Naive thymus-derived CD4-positive, alpha-beta T cell (primary cell): ENCODE results near the gene TMSB4X. TPM values are rescaled to one million over a fixed set of nuclear protein-coding genes. Genes with fewer than 3 reads are reported as not detected.

Source experiments
- ATAC-seq: fragments of 150-1000 bp; cut with Tn5 transposase; 2 replicates; pipeline ENCODE4 v1.10.0; 2021; ENCODE audit warnings: mild to moderate bottlenecking, moderate library complexity
- CTCF ChIA-PET: fragments of 350-600 bp; sonication (Branson Sonifier 250); formaldehyde crosslinking; loops from one replicate; lab custom pipeline; 2021; ENCODE audit warnings: antibody characterized with exemption; lab: Charles Lee
- POLR2A ChIA-PET: fragments of 350-600 bp; sonication (Branson Sonifier 250); formaldehyde crosslinking; loops from one replicate; lab custom pipeline; 2021; ENCODE audit warnings: antibody characterized with exemption, inconsistent platforms; lab: Charles Lee
- DNase-seq, 9 donors: peaks; one replicate each; pipeline versions ENCODE4 v3.0.0 to v3.0.0-alpha.2; 2020 to 2022; ENCODE audit warnings: mixed read lengths in 1 of 9
- H3K27ac ChIP-seq: one replicate; pipeline ENCODE4 v1.7.0; 2013; ENCODE audit warnings: mild to moderate bottlenecking, low read depth, low read length, moderate library complexity
- H3K27me3 ChIP-seq, 2 donors: one replicate each; pipeline ENCODE4 v1.7.0; 2013; ENCODE audit warnings: low read length in 2 of 2, mild to moderate bottlenecking in 2 of 2, moderate library complexity in 2 of 2; ENCODE audit not compliant: control insufficient read depth in 2 of 2, insufficient read depth in 2 of 2
- H3K36me3 ChIP-seq, 3 experiments: 1 replicate in 2 of 3; 2 replicates in 1 of 3; pipeline ENCODE4 v1.7.0; 2013; ENCODE audit warnings: low read length in 3 of 3, mild to moderate bottlenecking in 3 of 3, moderate library complexity in 1 of 3; ENCODE audit not compliant: insufficient read depth in 3 of 3, control insufficient read depth in 2 of 3
- H3K4me1 ChIP-seq, 2 donors: one replicate each; pipeline ENCODE4 v1.7.0; 2013; ENCODE audit warnings: low read length in 2 of 2, mild to moderate bottlenecking in 2 of 2, moderate library complexity in 1 of 2; ENCODE audit not compliant: control insufficient read depth in 2 of 2, insufficient read depth in 2 of 2
- H3K4me3 ChIP-seq: 2 replicates; pipeline ENCODE4 v1.7.0; 2013; ENCODE audit warnings: mild to moderate bottlenecking, low read length
- H3K9me3 ChIP-seq, 3 experiments: 1 replicate in 2 of 3; 2 replicates in 1 of 3; pipeline ENCODE4 v1.7.0; 2013; ENCODE audit warnings: low read length in 3 of 3; ENCODE audit not compliant: control insufficient read depth in 2 of 3
- H3K27ac Mint-ChIP-seq, 9 donors: one replicate each; pipeline ENCODE4 v1.8.0; 2020 to 2022; ENCODE audit warnings: mixed read lengths in 9 of 9, mild to moderate bottlenecking in 8 of 9, moderate library complexity in 5 of 9, inconsistent platforms in 2 of 9
- H3K27me3 Mint-ChIP-seq, 5 donors: one replicate each; pipeline ENCODE4 v1.8.0; 2021 to 2022; ENCODE audit warnings: mixed read lengths in 5 of 5, mild to moderate bottlenecking in 1 of 5
- H3K36me3 Mint-ChIP-seq, 5 donors: one replicate each; pipeline ENCODE4 v1.8.0; 2020 to 2022; ENCODE audit warnings: mixed read lengths in 5 of 5, mild to moderate bottlenecking in 3 of 5, inconsistent platforms in 1 of 5
- H3K4me1 Mint-ChIP-seq, 7 donors: one replicate each; pipeline ENCODE4 v1.8.0; 2020 to 2022; ENCODE audit warnings: mixed read lengths in 7 of 7, mild to moderate bottlenecking in 3 of 7, inconsistent platforms in 1 of 7
- H3K4me3 Mint-ChIP-seq, 10 donors: one replicate each; pipeline ENCODE4 v1.8.0; 2020 to 2022; ENCODE audit warnings: mild to moderate bottlenecking in 10 of 10, mixed read lengths in 10 of 10, moderate library complexity in 6 of 10, inconsistent platforms in 2 of 10
- H3K9me3 Mint-ChIP-seq, 11 donors: one replicate each; pipeline ENCODE4 v1.8.0; 2020 to 2022; ENCODE audit warnings: mixed read lengths in 11 of 11, mild to moderate bottlenecking in 4 of 11, inconsistent platforms in 1 of 11, moderate library complexity in 1 of 11
- intact Hi-C, 2 donors: fragments of 100-400 bp; cut with micrococcal nuclease; formaldehyde crosslinking; loops; one replicate each; pipeline ENCODE4 v1.15.1; 2023
- polyA plus RNA-seq, 2 donors: library from polyadenylated mRNA; unstranded; fragments of 300-500 nt; fragmentation: Illumina TruSeq; gene quantifications; one replicate each; pipeline ENCODE4 v1.2.3, GENCODE V29; 2021
- total RNA-seq, 6 experiments: library from RNA in 5 of 6; stranded (reverse) in 5 of 6; gene quantifications; 1 replicate in 5 of 6; 2 replicates in 1 of 6; pipeline ENCODE4 v1.2.3 and lab custom pipeline; 2021 to 2026

TMSB4X gene
- total and polyA plus RNA-seq, 7 experiments from 2014 or later, result 3,911 to 30,787 (median 5,873) TPM

DNA sequence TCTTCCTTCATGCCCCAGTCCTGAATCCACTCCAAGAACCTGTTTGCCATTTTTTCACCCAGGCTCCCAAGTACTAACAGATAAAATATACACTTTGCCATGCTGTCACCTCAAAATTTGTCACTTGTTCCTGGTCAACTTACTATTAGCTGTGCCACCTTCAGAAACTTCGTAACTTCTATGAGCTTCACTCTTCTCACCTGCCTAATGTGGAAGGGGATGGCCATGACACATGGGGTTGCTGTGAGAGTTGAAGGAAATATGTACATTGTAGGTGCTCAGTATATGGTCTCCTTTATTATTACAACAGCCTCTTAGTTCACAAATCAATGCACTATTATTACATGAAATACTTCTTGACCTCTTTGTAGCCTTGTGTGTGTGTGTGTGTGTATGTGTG is 10.4 kb downstream of the TMSB4X start:
- Mint-ChIP-seq H3K4me1 (peaks cover 28 to 87% (median 68%) of the 10 kb centered on the region in 7 donors), H3K27me3 (no peaks in the 10 kb centered on the region), H3K36me3 (peaks cover 0 to 7% (median 0%) of the 10 kb centered on the region in 5 donors), H3K4me3 (peak overlapping the region; percentile 61 to 82 (median 75)), H3K27ac (peak overlapping the region; percentile 92 to 99 (median 97)), H3K9me3 (peaks cover 0 to 9% (median 2%) of the 10 kb centered on the region in 11 donors)
- Histone ChIP-seq H3K9me3 (no peaks in the 10 kb centered on the region), H3K27ac (peak overlapping the region; percentile 67), H3K4me1 (peaks cover 61 to 64% of the 10 kb centered on the region in 2 donors), H3K4me3 (no peak overlapping the region), H3K27me3 (no peaks in the 10 kb centered on the region), H3K36me3 (no peaks in the 10 kb centered on the region)
- ChIA-PET CTCF (interaction anchor here (0.6 to 1.8 kb wide), 7 partner anchors 9 to 106 kb away, joined by 3 to 5 read pairs (median 3); no protein-coding TSS in a partner anchor), POLR2A (interaction anchor here (0.7 to 24.0 kb wide), 12 partner anchors 9 to 140 kb away, joined by 3 to 1322 read pairs (median 12); partner anchors contain the start of gene TMSB4X)
- intact Hi-C loops, result loop anchor here (1.0 to 2.0 kb wide), 3 partner anchors 8 to 13 kb away; no protein-coding TSS in a partner anchor
- ATAC-seq (no peak), DNase-seq (no peak)

DNA sequence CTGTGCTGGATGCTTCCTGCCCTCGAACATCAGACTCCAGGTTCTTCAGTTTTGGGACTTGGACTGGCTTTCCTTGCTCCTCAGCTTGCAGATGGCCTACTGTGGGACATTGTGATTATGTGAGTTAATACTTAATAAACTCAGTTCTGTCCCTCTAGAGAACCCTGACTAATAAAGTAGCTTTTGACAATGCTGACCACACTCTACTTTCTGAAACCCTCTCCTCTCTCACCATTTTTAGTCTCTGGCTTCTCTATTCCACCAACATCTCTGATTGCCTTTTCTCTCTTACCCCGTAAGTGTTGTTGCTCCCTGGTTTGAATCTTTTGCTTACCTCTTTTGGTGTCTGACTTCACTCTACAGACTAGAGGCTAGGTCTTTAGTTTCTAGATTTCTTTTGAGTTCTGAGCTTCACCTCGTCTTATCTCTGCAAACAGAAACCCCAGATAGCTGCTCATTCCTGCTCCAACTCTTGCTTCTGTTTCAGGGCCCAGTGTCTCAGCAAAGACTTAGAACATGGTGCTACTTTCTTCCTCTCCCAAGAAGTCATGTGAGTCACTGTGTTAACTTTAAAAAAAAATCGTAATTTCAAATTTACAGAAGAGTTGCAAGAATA is 11.4 kb downstream of the TMSB4X start:
- Mint-ChIP-seq H3K27me3 (no peaks in the 10 kb centered on the region), H3K9me3 (peaks cover 0 to 9% (median 2%) of the 10 kb centered on the region in 11 donors), H3K27ac (peak overlapping the region; percentile 92 to 99 (median 97)), H3K4me1 (peaks cover 28 to 87% (median 73%) of the 10 kb centered on the region in 7 donors), H3K4me3 (peak overlapping the region in 9 of 10 donors; percentile 9 to 82 (median 63)), H3K36me3 (peaks cover 0 to 9% (median 0%) of the 10 kb centered on the region in 5 donors)
- ATAC-seq (no peak), DNase-seq (no peak)
- intact Hi-C loops, result no loop called here
- ChIA-PET CTCF (interaction anchor here (0.9 to 1.7 kb wide), 2 partner anchors 36 to 95 kb away, joined by 3 to 5 read pairs; no protein-coding TSS in a partner anchor), POLR2A (interaction anchor here (1.2 to 24.0 kb wide), 9 partner anchors 10 to 104 kb away, joined by 3 to 1322 read pairs (median 22); partner anchors contain the start of gene TMSB4X)
- no peaks in the 10 kb centered on the region for H3K36me3 ChIP-seq
- peak overlapping the region; percentile 61 for H3K27ac ChIP-seq
- H3K27me3 ChIP-seq, result no peaks in the 10 kb centered on the region
- H3K4me3 ChIP-seq, result peak overlapping the region; percentile 11
- H3K9me3 ChIP-seq, result no peaks in the 10 kb centered on the region
- H3K4me1 ChIP-seq, result peaks cover 55 to 57% of the 10 kb centered on the region in 2 donors

DNA sequence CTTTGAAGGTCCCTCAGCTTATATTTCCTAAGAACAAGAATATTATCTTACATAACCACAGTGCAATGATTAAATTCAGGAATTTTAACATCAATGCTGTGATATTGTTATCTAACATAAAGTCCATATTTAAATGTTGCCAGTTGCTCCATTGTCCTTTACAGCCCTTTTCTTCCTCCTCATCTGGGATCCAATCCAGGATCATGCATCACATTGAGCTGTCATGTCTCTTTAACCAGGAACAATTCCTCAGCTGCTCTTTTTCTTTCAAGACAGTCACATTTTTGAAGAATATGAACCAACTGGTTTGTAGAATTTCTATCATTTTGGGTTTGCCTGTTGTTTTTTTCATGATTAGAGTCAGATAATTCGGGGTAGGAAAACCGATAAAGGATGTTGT is 12.0 kb downstream of the TMSB4X start:
- Mint-ChIP-seq H3K27me3 (no peaks in the 10 kb centered on the region), H3K9me3 (peaks cover 0 to 9% (median 3%) of the 10 kb centered on the region in 11 donors), H3K4me1 (peaks cover 30 to 87% (median 74%) of the 10 kb centered on the region in 7 donors), H3K27ac (peak overlapping the region; percentile 92 to 99 (median 97)), H3K36me3 (peaks cover 0 to 11% (median 0%) of the 10 kb centered on the region in 5 donors), H3K4me3 (peak overlapping the region in 9 of 10 donors; percentile 21 to 82 (median 63))
- Histone ChIP-seq H3K9me3 (no peaks in the 10 kb centered on the region), H3K27me3 (no peaks in the 10 kb centered on the region), H3K4me1 (peaks cover 48 to 55% of the 10 kb centered on the region in 2 donors), H3K27ac (no peak overlapping the region), H3K4me3 (no peak overlapping the region), H3K36me3 (no peaks in the 10 kb centered on the region)
- DNase-seq (no peak), ATAC-seq (no peak)
- POLR2A ChIA-PET, result interaction anchor here (0.6 to 24.0 kb wide), 9 partner anchors 10 to 103 kb away, joined by 3 to 1322 read pairs (median 19); partner anchors contain the start of gene TMSB4X
- intact Hi-C loops, result no loop called here
- CTCF ChIA-PET, result interaction anchor here (1.7 kb wide), 1 partner anchor 36 kb away, joined by 5 read pairs; no protein-coding TSS in a partner anchor

DNA sequence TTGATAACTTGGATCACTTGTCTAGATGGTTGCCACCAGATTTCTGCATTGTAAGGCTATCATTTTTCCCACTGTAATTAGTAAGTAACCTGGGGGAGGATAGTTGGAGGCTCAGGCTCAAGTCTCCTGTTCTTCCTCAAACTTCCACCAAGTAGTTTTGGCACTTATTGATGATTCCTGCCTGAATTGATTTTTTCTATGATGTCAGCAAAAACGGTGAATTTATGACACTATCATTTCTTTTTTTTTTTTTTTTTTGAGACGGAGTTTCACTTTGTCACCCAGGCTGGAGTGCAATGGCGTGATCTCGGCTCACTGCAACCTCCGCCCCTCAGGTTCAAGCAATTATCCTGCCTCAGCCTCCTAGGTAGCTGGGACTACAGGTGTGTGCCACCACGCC is 12.4 kb downstream of the TMSB4X start:
- intact Hi-C loops, result no loop called here
- H3K36me3 Mint-ChIP-seq, result peaks cover 0 to 11% (median 0%) of the 10 kb centered on the region in 5 donors
- Histone ChIP-seq H3K4me1 (peaks cover 44 to 56% of the 10 kb centered on the region in 2 donors), H3K4me3 (no peak overlapping the region), H3K9me3 (no peaks in the 10 kb centered on the region), H3K36me3 (no peaks in the 10 kb centered on the region), H3K27me3 (no peaks in the 10 kb centered on the region), H3K27ac (no peak overlapping the region)
- H3K27me3 Mint-ChIP-seq, result no peaks in the 10 kb centered on the region
- H3K4me1 Mint-ChIP-seq, result peaks cover 30 to 87% (median 72%) of the 10 kb centered on the region in 7 donors
- peak overlapping the region; percentile 62 to 99 (median 97) for H3K27ac Mint-ChIP-seq
- no peak for ATAC-seq
- ChIA-PET CTCF (no interaction called here), POLR2A (interaction anchor here (0.6 to 24.0 kb wide), 7 partner anchors 11 to 103 kb away, joined by 3 to 1322 read pairs (median 50); partner anchors contain the start of gene TMSB4X)
- DNase-seq, result no peak
- H3K9me3 Mint-ChIP-seq, result peaks cover 0 to 9% (median 3%) of the 10 kb centered on the region in 11 donors
- peak overlapping the region in 8 of 10 donors; percentile 12 to 82 (median 48) for H3K4me3 Mint-ChIP-seq

DNA sequence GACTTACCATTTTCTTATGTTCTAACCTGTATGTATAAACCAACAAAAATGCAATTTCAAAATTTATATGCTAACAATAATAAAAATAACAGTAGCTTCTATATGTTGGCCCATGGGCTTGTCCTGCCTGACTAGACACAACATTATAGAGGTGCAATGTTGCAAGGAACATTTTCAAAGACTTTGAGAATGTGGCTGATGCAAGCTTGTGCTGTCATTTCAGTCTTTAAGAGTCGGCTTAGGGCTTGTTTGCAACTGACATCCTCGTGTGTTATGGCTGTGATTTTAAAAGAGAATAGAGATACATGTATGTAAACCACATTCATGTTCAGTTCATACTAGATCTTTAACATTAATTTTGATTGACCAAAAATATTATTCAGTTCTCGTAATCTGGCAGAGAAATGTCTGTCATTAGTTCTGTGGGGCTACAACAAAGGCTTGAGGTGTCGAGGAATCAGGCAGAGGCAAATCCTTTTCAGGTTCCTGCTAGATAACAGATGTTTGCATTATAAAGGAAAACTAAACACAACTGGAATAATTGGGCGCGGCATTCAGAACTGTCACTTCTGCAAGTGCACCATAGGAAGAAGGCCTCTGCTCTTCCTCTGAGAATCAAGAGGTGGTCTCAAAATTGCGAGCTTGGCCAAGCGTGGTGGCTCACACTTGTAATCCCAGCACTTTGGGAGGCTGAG is 13.1 kb downstream of the TMSB4X start:
- intact Hi-C loops, result no loop called here
- Mint-ChIP-seq H3K4me3 (peak overlapping the region in 5 of 10 donors; percentile 25 to 63 (median 32)), H3K27ac (peak overlapping the region in 8 of 9 donors; percentile 2 to 99 (median 66))

DNA sequence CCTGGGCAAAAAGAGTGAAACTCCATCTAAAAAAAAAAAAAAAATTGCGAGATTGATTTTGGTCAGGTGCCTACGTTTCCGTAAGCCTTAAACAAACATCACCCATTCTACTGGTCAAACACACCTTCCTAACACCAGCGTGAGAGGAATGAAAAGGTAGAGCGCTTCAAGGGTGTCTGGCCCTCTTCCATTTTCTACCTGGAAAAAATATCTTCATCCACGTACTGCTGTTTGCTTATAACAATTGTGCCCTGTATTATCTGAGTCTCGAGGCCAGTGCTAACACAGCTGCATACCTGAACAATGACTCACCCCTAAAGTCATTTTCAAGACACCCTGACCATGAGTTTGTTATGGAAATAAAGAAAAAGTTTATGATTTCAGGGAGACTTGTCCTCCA is 13.9 kb downstream of the TMSB4X start:
- H3K9me3 ChIP-seq, result no peaks in the 10 kb centered on the region
- POLR2A ChIA-PET, result interaction anchor here (0.6 to 23.6 kb wide), 4 partner anchors 12 to 53 kb away, joined by 4 to 873 read pairs (median 56); partner anchors contain the start of gene TMSB4X
- peaks cover 0 to 9% (median 3%) of the 10 kb centered on the region in 11 donors for H3K9me3 Mint-ChIP-seq
- H3K4me1 Mint-ChIP-seq, result peaks cover 18 to 85% (median 69%) of the 10 kb centered on the region in 7 donors
- DNase-seq (no peak), ATAC-seq (no peak)
- H3K4me3 ChIP-seq, result no peak overlapping the region
- H3K27me3 ChIP-seq, result no peaks in the 10 kb centered on the region
- H3K4me3 Mint-ChIP-seq, result peak overlapping the region in 1 of 10 donors; percentile 13
- peak overlapping the region in 1 of 9 donors; percentile 66 for H3K27ac Mint-ChIP-seq
- CTCF ChIA-PET, result no interaction called here
- intact Hi-C loops, result loop anchor here in 1 of 2 donors (1.0 kb wide), 1 partner anchor 11 kb away; no protein-coding TSS in a partner anchor
- H3K27ac ChIP-seq, result no peak overlapping the region
- H3K36me3 Mint-ChIP-seq, result peaks cover 0 to 11% (median 0%) of the 10 kb centered on the region in 5 donors
- peaks cover 31 to 54% of the 10 kb centered on the region in 2 donors for H3K4me1 ChIP-seq
- no peaks in the 10 kb centered on the region for H3K27me3 Mint-ChIP-seq
- H3K36me3 ChIP-seq, result no peaks in the 10 kb centered on the region

More for the DNA sequence above, 13.1 kb downstream of the TMSB4X start:
- H3K9me3 ChIP-seq, result no peaks in the 10 kb centered on the region
- Mint-ChIP-seq H3K27me3 (no peaks in the 10 kb centered on the region), H3K9me3 (peaks cover 0 to 9% (median 3%) of the 10 kb centered on the region in 11 donors), H3K4me1 (peaks cover 26 to 87% (median 72%) of the 10 kb centered on the region in 7 donors), H3K36me3 (peaks cover 0 to 11% (median 0%) of the 10 kb centered on the region in 5 donors)
- no peaks in the 10 kb centered on the region for H3K27me3 ChIP-seq
- H3K27ac ChIP-seq, result no peak overlapping the region
- no peak for DNase-seq
- CTCF ChIA-PET, result no interaction called here
- H3K4me1 ChIP-seq, result peaks cover 38 to 54% of the 10 kb centered on the region in 2 donors
- POLR2A ChIA-PET, result interaction anchor here (0.8 to 24.0 kb wide), 6 partner anchors 11 to 102 kb away, joined by 3 to 1322 read pairs (median 56); partner anchors contain the start of gene TMSB4X
- ATAC-seq, result no peak
- no peaks in the 10 kb centered on the region for H3K36me3 ChIP-seq
- no peak overlapping the region for H3K4me3 ChIP-seq
